Measurements from ENCODE around the gene UMODL1.
"Not testable (repeated sequence)": the region's sequence is repeated elsewhere in the genome, so short reads cannot be mapped to it uniquely, and the experiment has no call there.

The UMODL1 gene

DNA sequence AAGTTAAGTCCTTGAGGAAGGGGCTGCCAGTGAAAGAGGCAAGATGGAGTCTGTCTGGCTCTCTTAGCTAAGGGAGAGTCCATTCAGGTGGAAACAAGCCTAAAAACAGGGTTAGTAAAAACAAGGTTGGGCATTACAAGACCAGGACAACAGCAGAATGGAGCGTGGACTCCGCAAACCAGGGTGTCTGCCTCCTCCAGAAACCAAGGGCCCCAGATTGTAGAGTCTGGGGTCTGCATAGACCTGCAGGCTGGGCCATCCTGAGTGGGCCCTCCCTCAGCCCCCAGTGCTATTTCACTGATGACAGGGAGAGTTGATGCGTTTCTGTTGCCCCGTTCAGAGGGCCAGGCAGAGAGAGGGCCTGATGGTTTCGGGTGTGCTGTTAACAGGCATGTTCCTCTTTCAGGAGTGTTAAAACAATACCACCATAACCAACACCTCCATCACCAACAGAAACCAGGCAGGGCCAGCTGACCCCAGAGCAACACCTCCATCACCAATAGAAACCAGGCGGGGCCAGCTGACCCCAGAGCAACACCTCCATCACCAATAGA lies 6.6 kb downstream of the UMODL1 start:
- H3K9me3 Mint-ChIP-seq; H3K4me3 Mint-ChIP-seq; H3K27me3 Mint-ChIP-seq (ENCODE audit: low read depth); H3K36me3 Mint-ChIP-seq (ENCODE audit: low read depth); H3K4me1 Mint-ChIP-seq (ENCODE audit: low read depth); H3K27ac Mint-ChIP-seq: not testable (repeated sequence)

DNA sequence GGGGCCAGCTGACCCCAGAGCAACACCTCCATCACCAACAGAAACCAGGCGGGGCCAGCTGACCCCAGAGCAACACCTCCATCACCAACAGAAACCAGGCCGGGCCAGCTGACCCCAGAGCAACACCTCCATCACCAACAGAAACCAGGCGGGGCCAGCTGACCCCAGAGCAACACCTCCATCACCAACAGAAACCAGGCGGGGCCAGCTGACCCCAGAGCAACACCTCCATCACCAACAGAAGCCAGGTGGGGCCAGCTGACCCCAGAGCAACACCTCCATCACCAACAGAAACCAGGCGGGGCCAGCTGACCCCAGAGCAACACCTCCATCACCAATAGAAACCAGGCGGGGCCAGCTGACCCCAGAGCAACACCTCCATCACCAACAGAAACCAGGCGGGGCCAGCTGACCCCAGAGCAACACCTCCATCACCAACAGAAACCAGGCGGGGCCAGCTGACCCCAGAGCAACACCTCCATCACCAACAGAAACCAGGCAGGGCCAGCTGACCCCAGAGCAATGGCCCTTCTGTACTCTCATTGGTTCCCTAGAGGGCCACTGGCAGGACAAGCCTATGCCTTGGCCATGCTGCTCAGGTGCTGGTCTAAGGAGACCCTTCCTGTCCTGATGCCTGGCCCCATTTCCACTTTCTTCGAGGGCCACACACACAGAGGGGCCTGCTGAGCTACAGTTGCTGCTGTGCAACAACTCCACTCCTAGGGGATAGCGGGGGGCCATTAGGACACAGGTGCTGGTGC lies 7.3 kb downstream of the UMODL1 start:
- H3K27me3 Mint-ChIP-seq (ENCODE audit: low read depth); H3K9me3 Mint-ChIP-seq; H3K27ac Mint-ChIP-seq; H3K4me1 Mint-ChIP-seq (ENCODE audit: low read depth); H3K36me3 Mint-ChIP-seq (ENCODE audit: low read depth); H3K4me3 Mint-ChIP-seq: not testable (repeated sequence)

DNA sequence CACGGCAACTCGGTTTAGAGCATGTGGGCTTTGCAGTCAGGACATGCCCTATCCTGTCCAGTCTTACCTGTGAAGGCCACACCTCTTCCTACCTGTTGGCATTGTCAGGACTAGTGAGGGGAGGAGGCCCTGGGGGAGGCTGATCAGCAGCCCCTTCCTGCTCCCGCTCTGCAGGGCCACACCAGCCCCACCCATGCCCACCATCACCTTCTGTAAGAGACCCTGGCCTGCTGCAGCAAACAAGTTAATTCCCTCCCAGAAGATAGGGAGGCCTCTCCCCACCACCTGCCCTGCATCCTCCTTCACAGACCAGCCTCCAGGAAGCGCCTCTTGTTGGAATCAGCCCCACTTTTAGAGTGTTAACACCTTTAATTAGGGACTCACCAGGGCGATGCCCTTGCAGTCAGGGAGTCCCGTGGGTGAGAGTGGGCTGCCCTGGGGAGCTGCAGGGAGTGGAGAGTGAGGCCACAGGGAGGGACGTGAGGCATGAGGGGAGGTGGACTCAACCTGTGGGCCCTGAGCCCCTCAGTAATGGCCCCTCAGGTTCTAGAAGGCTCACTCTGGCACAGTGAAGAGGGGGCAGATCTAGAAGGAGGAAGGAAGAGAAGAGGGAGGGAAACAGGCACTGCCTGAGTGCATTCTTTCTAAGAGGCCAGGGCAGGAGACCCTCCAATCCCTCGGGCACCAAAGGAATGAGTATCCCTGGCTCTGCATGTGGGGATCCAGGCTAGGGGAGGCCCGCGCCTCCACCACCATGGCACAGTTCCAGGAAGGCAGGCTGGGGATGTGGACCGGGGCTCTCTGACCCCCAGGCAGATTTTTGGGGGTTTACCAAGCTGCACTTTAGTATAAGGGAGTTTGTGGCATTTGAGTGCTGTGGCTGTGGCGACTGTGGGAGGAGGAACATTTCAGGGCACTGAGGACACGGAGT lies 8.2 kb downstream of the UMODL1 start:
- Mint-ChIP-seq H3K4me3 (no peak overlapping the region), H3K27ac (no peak overlapping the region), H3K27me3 (ENCODE audit: low read depth) (no peaks in the 10 kb centered on the region), H3K4me1 (ENCODE audit: low read depth) (no peaks in the 10 kb centered on the region), H3K9me3 (no peaks in the 10 kb centered on the region), H3K36me3 (ENCODE audit: low read depth) (no peaks in the 10 kb centered on the region)

DNA sequence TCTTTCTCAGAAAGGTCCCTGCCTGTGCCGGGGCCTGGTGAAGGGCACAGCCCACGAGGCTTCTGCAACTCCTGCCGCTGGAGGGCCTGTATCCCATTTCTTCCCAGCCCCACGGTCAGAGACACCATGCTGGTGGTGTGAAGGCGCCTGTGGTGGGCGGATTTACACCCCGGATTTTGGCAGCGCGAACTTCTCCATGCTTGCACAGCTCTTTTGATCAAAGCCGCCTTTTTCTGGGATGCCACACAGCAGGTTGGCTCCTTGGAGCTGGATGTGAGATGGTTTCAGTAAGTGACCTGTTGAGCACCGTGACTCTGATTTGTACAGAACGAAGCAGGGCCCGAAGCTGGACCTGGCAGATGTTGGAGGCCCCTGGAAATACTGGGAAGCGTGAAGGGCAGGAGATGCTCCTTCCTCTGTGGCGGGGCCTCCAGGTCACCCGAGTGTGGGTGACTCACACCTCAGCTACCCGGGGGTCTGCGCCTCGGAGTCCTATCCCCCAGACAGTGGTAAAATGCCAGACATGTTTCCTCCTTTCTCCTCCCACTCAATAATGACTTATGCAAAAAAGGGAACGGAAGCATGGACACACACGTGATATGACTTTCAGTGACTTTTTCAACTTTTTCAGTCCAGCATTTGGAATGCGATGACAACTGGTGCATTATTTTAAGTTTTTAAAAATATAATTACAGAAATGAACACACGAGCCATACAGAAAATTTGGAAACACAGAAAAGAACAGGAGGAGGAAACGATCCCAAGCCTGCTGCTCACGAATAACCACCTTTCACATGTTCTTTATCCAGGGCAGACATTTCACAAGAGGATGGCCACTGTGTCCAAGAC lies 9.0 kb downstream of the UMODL1 start:
- Mint-ChIP-seq H3K4me3 (no peak overlapping the region), H3K4me1 (ENCODE audit: low read depth) (no peaks in the 10 kb centered on the region), H3K27me3 (ENCODE audit: low read depth) (no peaks in the 10 kb centered on the region), H3K27ac (no peak overlapping the region), H3K36me3 (ENCODE audit: low read depth) (no peaks in the 10 kb centered on the region), H3K9me3 (no peaks in the 10 kb centered on the region)

DNA sequence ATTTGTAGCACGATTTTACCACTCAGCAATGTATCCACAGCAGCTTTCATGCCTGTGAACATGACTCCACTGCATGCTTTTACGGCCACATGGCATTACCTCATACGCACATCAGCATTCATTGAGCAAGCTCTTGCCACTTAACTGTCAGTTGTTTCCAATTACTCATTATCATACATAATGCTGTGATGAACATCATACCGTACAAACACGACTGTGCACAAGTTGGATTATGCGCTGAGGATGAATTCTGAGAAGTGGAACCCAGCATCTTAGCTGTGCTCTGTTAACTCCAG lies 9.6 kb downstream of the UMODL1 start:
- H3K4me1 Mint-ChIP-seq (ENCODE audit: low read depth) = no peaks in the 10 kb centered on the region
- no peak overlapping the region for H3K4me3 Mint-ChIP-seq
- H3K27ac Mint-ChIP-seq = no peak overlapping the region
- no peaks in the 10 kb centered on the region for H3K36me3 Mint-ChIP-seq (ENCODE audit: low read depth)
- H3K9me3 Mint-ChIP-seq = no peaks in the 10 kb centered on the region
- H3K27me3 Mint-ChIP-seq (ENCODE audit: low read depth) = no peaks in the 10 kb centered on the region

DNA sequence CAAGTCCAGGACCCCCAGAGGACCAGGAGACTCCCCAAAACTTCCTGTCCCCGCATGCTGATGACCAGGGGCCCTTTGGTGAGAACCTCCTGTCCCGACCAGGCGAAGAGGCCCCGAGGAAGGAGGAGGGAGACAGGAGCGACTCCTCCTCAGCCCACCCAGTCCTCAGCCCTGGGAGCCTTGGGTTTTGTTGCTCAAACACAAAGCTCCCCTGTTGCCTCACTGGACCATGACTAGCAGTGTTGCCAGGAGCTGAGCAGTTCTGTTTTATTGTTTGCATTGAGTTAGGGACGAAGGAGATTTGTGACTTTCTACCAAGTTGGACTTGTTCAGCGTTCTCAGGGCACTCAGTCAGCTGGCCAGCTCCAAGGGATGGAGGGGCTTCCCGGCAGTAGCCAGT lies 10.0 kb downstream of the UMODL1 start:
- Mint-ChIP-seq H3K9me3 (no peaks in the 10 kb centered on the region), H3K4me1 (ENCODE audit: low read depth) (no peaks in the 10 kb centered on the region), H3K27ac (no peak overlapping the region), H3K4me3 (no peak overlapping the region), H3K36me3 (ENCODE audit: low read depth) (no peaks in the 10 kb centered on the region), H3K27me3 (ENCODE audit: low read depth) (no peaks in the 10 kb centered on the region)

DNA sequence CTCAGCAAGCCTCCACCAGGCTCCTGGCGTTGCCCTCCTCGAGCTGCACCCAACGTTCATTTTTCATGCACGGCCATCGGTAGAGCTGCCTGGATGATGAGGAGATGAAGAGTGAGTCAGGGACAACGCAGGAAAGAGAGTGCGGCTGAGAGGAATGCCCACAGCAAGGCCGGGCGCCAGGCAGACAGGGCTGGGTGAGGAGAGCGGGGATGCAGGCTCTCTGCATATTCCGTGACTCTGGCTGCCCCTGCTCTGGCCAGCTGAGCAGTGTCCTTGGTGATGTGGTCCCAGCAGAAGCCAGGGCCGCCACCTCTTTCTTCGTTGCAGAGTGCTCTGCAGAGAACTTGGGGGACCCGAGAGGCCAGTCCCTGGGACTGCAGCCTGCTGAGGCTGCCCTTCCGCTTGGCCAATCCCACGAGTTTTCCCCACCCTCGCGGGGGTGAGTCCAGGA lies 10.8 kb downstream of the UMODL1 start:
- Mint-ChIP-seq H3K4me1 (ENCODE audit: low read depth) (no peaks in the 10 kb centered on the region), H3K36me3 (ENCODE audit: low read depth) (no peaks in the 10 kb centered on the region), H3K9me3 (no peaks in the 10 kb centered on the region), H3K4me3 (no peak overlapping the region), H3K27ac (no peak overlapping the region), H3K27me3 (ENCODE audit: low read depth) (no peaks in the 10 kb centered on the region)

DNA sequence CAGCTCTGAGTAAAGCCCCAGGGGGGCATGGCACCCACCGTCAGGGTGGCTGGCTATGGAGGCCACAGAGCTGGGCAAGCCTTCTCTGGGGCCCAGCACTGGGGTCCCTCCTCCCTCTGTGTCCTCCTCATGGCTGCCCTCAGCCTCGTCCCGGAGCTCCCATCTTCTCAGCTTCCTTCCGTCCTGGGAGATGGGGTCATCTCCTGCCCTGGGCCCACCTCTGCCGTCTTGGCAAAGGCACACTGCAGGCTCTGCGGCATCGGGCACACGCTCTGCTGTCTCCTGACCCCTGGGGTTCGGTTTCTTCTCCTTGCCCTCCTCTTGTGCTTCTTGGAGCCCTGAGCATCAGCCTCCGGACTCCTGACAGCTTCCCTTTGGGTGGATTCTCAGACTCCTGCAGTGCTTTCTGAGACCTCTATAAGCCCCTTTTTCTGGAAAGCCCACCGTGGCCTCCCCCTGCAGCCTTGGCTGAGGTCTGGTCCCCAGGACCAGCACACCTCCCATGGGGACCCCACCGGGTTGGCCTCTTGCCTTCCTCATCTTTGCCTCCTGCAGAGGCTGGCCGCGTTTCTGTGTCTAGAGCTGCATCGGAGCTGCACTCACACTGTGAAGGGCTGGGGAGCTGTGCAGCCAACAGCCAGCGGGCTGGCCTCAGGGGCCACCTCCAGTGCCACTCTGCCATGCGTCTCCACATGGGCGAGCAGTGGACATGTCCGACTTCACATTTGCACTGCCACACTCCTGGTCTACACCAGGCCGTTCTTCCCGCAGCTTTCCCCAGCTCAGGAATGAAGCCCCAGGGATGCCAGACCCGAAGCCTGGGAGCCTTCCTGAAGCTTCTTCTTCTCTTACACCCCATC lies 11.6 kb downstream of the UMODL1 start:
- Mint-ChIP-seq H3K36me3 (ENCODE audit: low read depth) (no peaks in the 10 kb centered on the region), H3K4me1 (ENCODE audit: low read depth) (no peaks in the 10 kb centered on the region), H3K9me3 (no peaks in the 10 kb centered on the region), H3K27ac (no peak overlapping the region), H3K27me3 (ENCODE audit: low read depth) (no peaks in the 10 kb centered on the region), H3K4me3 (no peak overlapping the region)

DNA sequence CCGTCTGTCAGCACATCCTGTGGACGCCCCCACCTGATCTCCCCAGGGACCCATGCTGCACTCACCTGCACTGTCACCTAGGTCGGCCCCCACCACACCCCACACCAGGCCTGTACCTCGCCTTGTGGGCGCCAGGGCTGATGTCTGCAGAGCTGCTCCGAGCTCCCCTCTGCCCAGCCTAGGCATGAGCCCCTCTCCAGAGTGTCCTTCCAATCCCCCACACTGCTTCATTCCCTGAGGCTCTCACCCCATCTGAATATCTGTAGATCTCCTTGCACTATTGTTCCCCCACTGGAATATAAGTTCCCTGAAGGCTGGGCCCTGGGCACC lies 12.2 kb downstream of the UMODL1 start:
- H3K4me3 Mint-ChIP-seq = no peak overlapping the region
- no peaks in the 10 kb centered on the region for H3K4me1 Mint-ChIP-seq (ENCODE audit: low read depth)
- H3K27me3 Mint-ChIP-seq (ENCODE audit: low read depth) = no peaks in the 10 kb centered on the region
- no peaks in the 10 kb centered on the region for H3K9me3 Mint-ChIP-seq
- no peaks in the 10 kb centered on the region for H3K36me3 Mint-ChIP-seq (ENCODE audit: low read depth)
- no peak overlapping the region for H3K27ac Mint-ChIP-seq

DNA sequence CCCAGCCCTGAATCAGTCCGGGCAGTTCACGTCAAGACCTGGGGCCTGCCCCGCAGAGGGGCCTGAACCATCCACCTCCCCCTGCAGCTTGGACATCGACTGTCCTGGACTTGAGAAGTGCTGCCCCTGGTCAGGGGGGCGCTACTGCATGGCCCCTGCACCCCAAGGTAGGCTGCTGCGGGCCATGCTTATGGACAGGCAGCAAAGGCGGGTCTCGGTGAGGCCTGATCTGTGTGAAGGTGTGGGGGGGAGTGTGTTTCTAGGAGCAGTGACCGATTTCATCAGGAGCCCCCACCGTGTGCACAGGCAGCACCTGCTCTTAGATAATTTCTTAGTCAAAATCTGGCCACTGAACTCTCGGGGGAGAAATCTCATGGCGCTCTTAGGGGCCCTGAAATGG lies 13.0 kb downstream of the UMODL1 start:
- H3K27ac Mint-ChIP-seq = no peak overlapping the region
- H3K36me3 Mint-ChIP-seq (ENCODE audit: low read depth) = no peaks in the 10 kb centered on the region
- peaks cover 5% of the 10 kb centered on the region for H3K4me1 Mint-ChIP-seq (ENCODE audit: low read depth)
- H3K4me3 Mint-ChIP-seq = no peak overlapping the region
- no peaks in the 10 kb centered on the region for H3K9me3 Mint-ChIP-seq
- no peaks in the 10 kb centered on the region for H3K27me3 Mint-ChIP-seq (ENCODE audit: low read depth)

DNA sequence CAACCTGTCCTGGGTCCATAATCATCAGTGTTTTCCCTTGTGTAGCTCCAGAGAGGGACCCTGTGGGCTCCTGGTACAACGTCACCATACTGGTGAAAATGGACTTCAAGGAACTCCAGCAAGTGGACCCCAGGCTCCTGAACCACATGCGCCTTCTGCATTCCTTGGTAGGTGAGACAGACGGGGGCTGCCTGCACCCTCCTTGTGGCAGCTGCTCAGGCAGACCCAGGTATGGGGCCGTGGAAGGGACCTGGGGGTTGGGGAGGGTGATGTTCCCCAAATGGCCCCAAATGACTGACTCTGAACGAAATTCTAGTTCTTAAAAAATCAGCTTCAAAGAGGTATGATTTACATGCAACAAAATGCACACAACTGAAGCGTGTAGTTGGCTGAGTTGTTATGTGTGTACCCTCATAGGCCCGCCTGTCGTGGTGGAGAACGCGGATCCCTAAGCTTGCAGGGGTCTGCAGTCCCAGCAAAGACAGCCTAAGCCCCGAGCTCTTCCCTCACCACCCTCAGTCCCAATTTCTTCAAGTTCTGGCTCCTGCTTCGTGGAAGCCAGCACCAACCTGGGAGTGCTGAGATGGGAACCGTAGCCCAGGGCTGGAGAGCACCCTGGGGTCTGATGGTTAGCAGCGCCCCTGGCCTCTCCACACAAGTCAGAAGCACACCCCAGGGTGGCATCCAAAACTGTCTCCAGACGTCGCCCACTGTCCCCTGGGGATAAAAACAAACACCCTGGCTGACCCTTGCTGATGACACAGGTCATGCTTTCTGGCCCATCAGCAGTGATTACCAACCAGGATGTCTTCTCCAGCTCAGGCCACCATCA lies 14.3 kb downstream of the UMODL1 start:
- Mint-ChIP-seq H3K4me3 (no peak overlapping the region), H3K4me1 (ENCODE audit: low read depth) (peaks cover 14% of the 10 kb centered on the region), H3K36me3 (ENCODE audit: low read depth) (no peaks in the 10 kb centered on the region), H3K9me3 (no peaks in the 10 kb centered on the region), H3K27me3 (ENCODE audit: low read depth) (peaks cover 4% of the 10 kb centered on the region), H3K27ac (no peak overlapping the region)

DNA sequence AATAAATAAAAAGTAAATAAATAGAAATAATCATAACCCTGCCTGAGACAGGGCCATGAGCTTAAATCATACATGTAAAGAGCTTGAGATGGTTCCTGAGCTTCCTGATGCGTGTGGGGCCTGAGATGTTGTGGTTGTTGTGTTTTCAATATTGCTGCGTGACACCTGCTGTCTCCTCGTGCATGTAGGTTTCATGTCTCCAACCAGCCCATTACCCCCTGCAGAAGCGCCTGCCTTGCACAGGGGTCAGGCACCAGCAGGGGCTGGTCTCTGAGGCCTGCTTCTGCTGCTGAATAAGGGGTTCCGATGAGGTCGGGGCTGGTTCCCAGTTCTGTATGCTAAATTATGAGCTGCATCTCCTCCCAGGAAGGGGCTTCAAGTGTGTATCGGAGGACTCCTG lies 15.9 kb downstream of the UMODL1 start:
- Mint-ChIP-seq H3K27me3 (ENCODE audit: low read depth) (peaks cover 15% of the 10 kb centered on the region), H3K36me3 (ENCODE audit: low read depth) (no peaks in the 10 kb centered on the region), H3K9me3 (no peaks in the 10 kb centered on the region), H3K4me3 (no peak overlapping the region), H3K27ac (no peak overlapping the region), H3K4me1 (ENCODE audit: low read depth) (peaks cover 14% of the 10 kb centered on the region)

DNA sequence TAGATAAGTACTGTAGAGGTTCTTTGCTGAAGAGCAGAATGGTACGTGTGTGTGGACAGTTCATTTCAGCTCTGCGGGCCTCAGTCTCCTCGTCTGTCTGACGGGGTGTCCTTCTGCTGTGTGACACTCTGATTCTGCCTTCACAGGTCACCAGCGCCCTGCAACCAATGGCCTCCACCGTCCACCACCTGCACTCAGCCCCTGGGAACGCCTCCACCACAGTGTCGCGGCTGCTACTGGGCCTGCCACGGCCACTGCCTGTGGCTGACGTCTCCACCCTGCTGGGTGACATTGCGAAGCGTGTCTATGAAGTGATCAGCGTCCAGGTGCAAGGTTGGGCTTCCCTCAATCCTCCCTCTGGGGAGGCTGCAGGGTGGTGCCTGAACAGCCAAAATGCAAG lies 17.0 kb downstream of the UMODL1 start:
- no peak overlapping the region for H3K27ac Mint-ChIP-seq
- H3K4me1 Mint-ChIP-seq (ENCODE audit: low read depth) = peaks cover 14% of the 10 kb centered on the region
- H3K9me3 Mint-ChIP-seq = no peaks in the 10 kb centered on the region

More for the DNA sequence above, 17.0 kb downstream of the UMODL1 start:
- Mint-ChIP-seq H3K4me3 (no peak overlapping the region), H3K36me3 (ENCODE audit: low read depth) (no peaks in the 10 kb centered on the region), H3K27me3 (ENCODE audit: low read depth) (peaks cover 15% of the 10 kb centered on the region)

All from T-helper 1 cell treated with Interleukin-12 subunit alpha and Interleukin-12 subunit beta and Interleukin-4 antibody, amounts not matched to agents 30 μg/mL and 1 μg/mL, for 36 hours (primary cell).